Stimulated activated naive CD8-positive, alpha-beta T cell treated with anti-CD3 and anti-CD28 coated beads, Interleukin-15, Interleukin-2, amounts not matched to agents 100 ng/mL and 50 ng/mL, for 24 hours (primary cell): ENCODE measurements around the gene CERT1.
"Not testable (repeated sequence)": the region's sequence is repeated elsewhere in the genome, so short reads cannot be mapped to it uniquely, and the experiment has no call there.

ENCODE experiments used
- H3K27ac Mint-ChIP-seq: one replicate; pipeline ENCODE4 v1.8.0; 2021; ENCODE audit warnings: mild to moderate bottlenecking, mixed read lengths
- H3K27me3 Mint-ChIP-seq: one replicate; pipeline ENCODE4 v1.8.0; 2021; ENCODE audit warnings: mixed read lengths
- H3K36me3 Mint-ChIP-seq: one replicate; pipeline ENCODE4 v1.8.0; 2021; ENCODE audit warnings: low read depth, mixed read lengths
- H3K4me1 Mint-ChIP-seq: one replicate; pipeline ENCODE4 v1.8.0; 2021; ENCODE audit warnings: low read depth, mixed read lengths
- H3K4me3 Mint-ChIP-seq: one replicate; pipeline ENCODE4 v1.8.0; 2021; ENCODE audit warnings: mild to moderate bottlenecking, mixed read lengths
- H3K9me3 Mint-ChIP-seq: one replicate; pipeline ENCODE4 v1.8.0; 2021; ENCODE audit warnings: mixed read lengths

CERT1 gene

GRCh38 chr5:75533716-75534115, 22.3 kb upstream of the CERT1 start:
- not testable (repeated sequence) for H3K4me3 Mint-ChIP-seq

GRCh38 chr5:75532190-75532589, 20.8 kb upstream of the CERT1 start:
- peak overlapping the region; percentile 45 for H3K27ac Mint-ChIP-seq
- peaks cover 55% of the 10 kb centered on the region for H3K36me3 Mint-ChIP-seq

More at GRCh38 chr5:75533716-75534115, 22.3 kb upstream of the CERT1 start:
- peaks cover 55% of the 10 kb centered on the region for H3K36me3 Mint-ChIP-seq
- peaks cover 24% of the 10 kb centered on the region for H3K9me3 Mint-ChIP-seq
- not testable (repeated sequence) for H3K27ac Mint-ChIP-seq, H3K27me3 Mint-ChIP-seq
- H3K4me1 Mint-ChIP-seq = peaks cover 34% of the 10 kb centered on the region

DNA sequence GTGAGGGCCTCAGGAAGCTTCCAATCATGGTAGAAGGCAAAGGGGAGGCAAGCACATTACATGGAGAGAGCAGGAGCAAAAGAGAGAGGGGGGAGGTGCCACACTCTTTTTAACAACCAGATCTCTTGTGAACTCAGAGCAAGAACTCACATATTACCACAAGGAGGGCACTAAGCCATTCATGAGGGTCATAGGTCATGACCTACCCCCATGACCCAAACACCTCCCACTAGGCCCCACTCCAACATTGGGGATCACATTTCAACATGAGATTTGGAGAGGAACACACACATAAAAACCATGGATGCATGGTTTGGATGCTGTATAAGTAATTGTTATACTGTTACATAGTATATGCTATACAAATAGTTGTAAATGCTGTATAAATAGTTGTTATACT, 17.8 kb upstream of the CERT1 start:
- no peak overlapping the region for H3K27ac Mint-ChIP-seq

More at GRCh38 chr5:75532190-75532589, 20.8 kb upstream of the CERT1 start:
- Mint-ChIP-seq H3K9me3 (peaks cover 24% of the 10 kb centered on the region), H3K27me3 (no peaks in the 10 kb centered on the region), H3K4me3 (no peak overlapping the region), H3K4me1 (peaks cover 31% of the 10 kb centered on the region)

GRCh38 chr5:75526070-75526469, 14.6 kb upstream of the CERT1 start:
- peaks cover 60% of the 10 kb centered on the region for H3K4me1 Mint-ChIP-seq
- no peaks in the 10 kb centered on the region for H3K27me3 Mint-ChIP-seq
- H3K9me3 Mint-ChIP-seq = peaks cover 10% of the 10 kb centered on the region
- peak overlapping the region; percentile 38 for H3K4me3 Mint-ChIP-seq
- H3K27ac Mint-ChIP-seq = peak overlapping the region; percentile 64
- peaks cover 30% of the 10 kb centered on the region for H3K36me3 Mint-ChIP-seq

More for the DNA sequence above, 17.8 kb upstream of the CERT1 start:
- Mint-ChIP-seq H3K4me3 (no peak overlapping the region), H3K27me3 (no peaks in the 10 kb centered on the region), H3K4me1 (peaks cover 40% of the 10 kb centered on the region), H3K9me3 (peaks cover 10% of the 10 kb centered on the region), H3K36me3 (peaks cover 34% of the 10 kb centered on the region)

GRCh38 chr5:75525344-75525743, 13.9 kb upstream of the CERT1 start:
- Mint-ChIP-seq H3K36me3 (peaks cover 38% of the 10 kb centered on the region), H3K4me3 (no peak overlapping the region), H3K4me1 (peaks cover 66% of the 10 kb centered on the region), H3K27me3 (no peaks in the 10 kb centered on the region), H3K27ac (peak overlapping the region; percentile 64), H3K9me3 (peaks cover 13% of the 10 kb centered on the region)

DNA sequence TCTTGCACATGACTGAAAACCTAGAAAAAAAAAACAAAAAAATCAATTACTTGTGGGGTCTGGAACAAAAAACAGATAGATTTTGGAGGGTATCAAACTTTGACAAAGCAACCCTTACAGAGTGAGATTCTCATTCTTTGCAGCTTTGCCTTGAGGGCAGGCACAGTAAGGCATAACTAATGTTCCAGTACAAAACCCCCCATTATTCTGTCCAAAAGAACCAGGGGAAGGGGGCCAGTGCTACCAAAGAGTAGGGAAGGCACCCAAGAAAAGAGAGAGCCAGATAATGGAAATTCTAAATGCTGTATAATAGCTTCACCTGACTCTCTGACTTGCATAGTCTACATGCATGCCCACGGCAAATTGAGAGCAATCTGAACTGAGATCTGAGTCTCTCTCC, 13.2 kb upstream of the CERT1 start:
- H3K36me3 Mint-ChIP-seq = peaks cover 41% of the 10 kb centered on the region
- H3K4me3 Mint-ChIP-seq = no peak overlapping the region
- peaks cover 13% of the 10 kb centered on the region for H3K9me3 Mint-ChIP-seq
- peak overlapping the region; percentile 64 for H3K27ac Mint-ChIP-seq
- no peaks in the 10 kb centered on the region for H3K27me3 Mint-ChIP-seq
- H3K4me1 Mint-ChIP-seq = peaks cover 66% of the 10 kb centered on the region

DNA sequence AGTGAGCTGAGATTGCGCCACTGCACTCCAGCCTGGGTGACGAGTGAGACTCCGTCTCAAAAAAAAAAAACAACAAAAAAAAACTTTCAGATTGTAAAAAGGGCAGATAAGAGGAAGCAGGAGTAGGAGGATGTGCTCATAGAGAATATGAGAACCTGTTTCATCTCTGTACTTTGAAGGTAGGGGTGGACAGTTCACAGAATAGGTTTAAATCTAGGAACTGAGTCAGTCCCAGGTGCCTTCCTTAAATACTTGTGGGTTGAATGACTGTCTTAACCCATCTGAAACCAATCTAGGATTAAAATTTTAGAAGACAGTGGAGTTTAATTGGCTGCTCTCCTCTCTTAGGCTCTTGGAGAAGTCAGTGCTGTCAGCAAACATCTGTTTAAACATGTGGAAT, 12.6 kb upstream of the CERT1 start:
- H3K36me3 Mint-ChIP-seq = peaks cover 44% of the 10 kb centered on the region
- no peaks in the 10 kb centered on the region for H3K27me3 Mint-ChIP-seq
- H3K4me3 Mint-ChIP-seq = peak overlapping the region; percentile 56
- peak overlapping the region; percentile 64 for H3K27ac Mint-ChIP-seq
- H3K4me1 Mint-ChIP-seq = peaks cover 69% of the 10 kb centered on the region
- H3K9me3 Mint-ChIP-seq = peaks cover 13% of the 10 kb centered on the region

- H3K27me3 Mint-ChIP-seq = no peaks in the 10 kb centered on the region
- H3K9me3 Mint-ChIP-seq = peaks cover 13% of the 10 kb centered on the region
- peaks cover 41% of the 10 kb centered on the region for H3K36me3 Mint-ChIP-seq
- peak overlapping the region; percentile 56 for H3K4me3 Mint-ChIP-seq
- H3K27ac Mint-ChIP-seq = peak overlapping the region; percentile 64
- H3K4me1 Mint-ChIP-seq = peaks cover 75% of the 10 kb centered on the region
These were observed 11.8 kb upstream of the CERT1 start for GRCh38 chr5:75523275-75523674.

GRCh38 chr5:75522542-75522941, 11.1 kb upstream of the CERT1 start:
- Mint-ChIP-seq H3K27me3 (no peaks in the 10 kb centered on the region), H3K9me3 (peaks cover 13% of the 10 kb centered on the region), H3K4me3 (no peak overlapping the region), H3K27ac (peak overlapping the region; percentile 95), H3K36me3 (peaks cover 47% of the 10 kb centered on the region), H3K4me1 (peaks cover 82% of the 10 kb centered on the region)

- Mint-ChIP-seq H3K27ac (peak overlapping the region; percentile 95), H3K4me3 (peak overlapping the region; percentile 30), H3K9me3 (peaks cover 13% of the 10 kb centered on the region), H3K4me1 (peaks cover 87% of the 10 kb centered on the region), H3K27me3 (no peaks in the 10 kb centered on the region), H3K36me3 (peaks cover 49% of the 10 kb centered on the region)
These were observed 10.6 kb upstream of the CERT1 start for GRCh38 chr5:75522025-75522424.

- H3K9me3 Mint-ChIP-seq = peaks cover 13% of the 10 kb centered on the region
- H3K36me3 Mint-ChIP-seq = peaks cover 53% of the 10 kb centered on the region
- H3K4me3 Mint-ChIP-seq = no peak overlapping the region
- peaks cover 88% of the 10 kb centered on the region for H3K4me1 Mint-ChIP-seq
- H3K27ac Mint-ChIP-seq = peak overlapping the region; percentile 95
- H3K27me3 Mint-ChIP-seq = no peaks in the 10 kb centered on the region
These were observed 9.8 kb upstream of the CERT1 start for GRCh38 chr5:75521195-75521594.

DNA sequence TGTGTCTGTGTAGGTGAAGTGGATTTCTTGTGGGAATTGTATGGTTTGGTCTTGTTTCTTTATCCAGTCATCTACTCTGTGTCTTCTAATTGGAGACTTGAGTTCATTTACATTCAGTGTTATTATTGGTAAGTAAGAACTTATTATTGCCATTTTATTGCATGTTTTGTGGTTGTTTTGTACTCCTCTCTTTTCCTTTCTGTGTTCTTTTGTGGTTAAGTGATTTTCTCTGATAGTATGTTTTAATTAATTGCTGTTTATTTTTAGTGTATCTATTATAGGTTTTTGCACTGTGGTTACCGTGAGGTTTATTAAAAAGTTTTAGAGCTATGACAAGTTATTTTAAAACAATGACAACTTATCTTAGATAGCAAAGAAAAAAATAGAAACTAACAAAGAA, 8.3 kb upstream of the CERT1 start:
- H3K4me1 Mint-ChIP-seq = peaks cover 84% of the 10 kb centered on the region
- H3K9me3 Mint-ChIP-seq = peaks cover 13% of the 10 kb centered on the region
- peaks cover 53% of the 10 kb centered on the region for H3K36me3 Mint-ChIP-seq
- peak overlapping the region; percentile 38 for H3K27ac Mint-ChIP-seq
- no peaks in the 10 kb centered on the region for H3K27me3 Mint-ChIP-seq
- no peak overlapping the region for H3K4me3 Mint-ChIP-seq

DNA sequence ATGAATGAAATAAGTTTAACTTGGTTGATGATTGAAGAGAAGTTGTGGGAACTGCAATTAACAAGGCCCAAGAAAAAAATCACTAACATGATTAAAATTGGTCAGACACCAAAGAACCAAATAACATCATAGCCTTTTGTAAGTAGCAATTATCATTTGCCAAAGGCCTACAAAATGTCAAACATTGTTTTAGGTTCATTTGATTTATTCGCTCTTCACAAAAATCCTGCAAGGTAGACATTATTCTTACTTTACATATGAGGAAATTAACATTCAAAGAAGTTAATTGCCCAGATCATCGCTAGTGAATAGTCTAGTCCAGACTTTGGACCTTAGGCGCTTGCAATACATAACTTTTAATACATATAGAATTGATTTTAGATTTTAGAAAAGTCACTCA, 2.9 kb upstream of the CERT1 start:
- Mint-ChIP-seq H3K27me3 (no peaks in the 10 kb centered on the region), H3K4me3 (peak overlapping the region; percentile 93), H3K36me3 (peaks cover 29% of the 10 kb centered on the region), H3K27ac (no peak overlapping the region), H3K9me3 (no peaks in the 10 kb centered on the region), H3K4me1 (peaks cover 73% of the 10 kb centered on the region)

GRCh38 chr5:75513841-75514240, 2.4 kb upstream of the CERT1 start:
- Mint-ChIP-seq H3K27me3 (no peaks in the 10 kb centered on the region), H3K27ac (no peak overlapping the region), H3K36me3 (peaks cover 26% of the 10 kb centered on the region), H3K9me3 (no peaks in the 10 kb centered on the region), H3K4me1 (peaks cover 71% of the 10 kb centered on the region), H3K4me3 (peak overlapping the region; percentile 93)

DNA sequence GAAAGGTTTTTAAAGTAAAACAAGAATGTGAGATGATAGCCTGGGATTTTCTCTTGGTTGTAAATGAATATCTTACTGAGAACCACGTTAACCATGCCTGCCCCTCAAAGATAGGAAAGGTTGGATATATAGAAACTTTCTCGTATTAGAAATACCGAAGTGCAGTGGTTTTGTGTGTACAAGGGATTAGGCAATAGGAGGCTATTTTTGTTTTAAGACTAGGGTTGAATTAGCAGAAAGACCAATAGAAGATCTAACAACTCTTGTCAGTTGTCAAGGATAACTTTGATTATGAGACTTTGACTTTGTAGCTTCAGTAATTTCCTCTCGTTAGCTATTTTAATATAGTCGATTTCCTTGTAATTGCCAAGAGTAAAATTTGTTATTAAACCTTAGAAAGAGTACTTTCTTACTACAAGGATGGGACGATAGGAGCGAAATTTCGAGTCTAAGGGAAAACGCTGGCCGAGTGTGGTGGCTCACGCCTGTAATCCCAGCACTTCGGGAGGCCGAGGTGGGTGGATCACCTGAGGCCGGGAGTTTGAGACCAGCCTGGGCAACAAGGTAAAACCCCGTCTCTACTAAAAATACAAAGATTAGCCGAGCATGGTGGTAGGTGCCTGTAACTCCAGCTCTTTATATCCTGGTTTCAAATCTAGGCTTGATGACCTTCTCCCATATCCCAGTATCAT, 1.1 kb upstream of the CERT1 start:
- peak overlapping the region; percentile 94 for H3K27ac Mint-ChIP-seq
- peaks cover 25% of the 10 kb centered on the region for H3K36me3 Mint-ChIP-seq
- H3K9me3 Mint-ChIP-seq = no peaks in the 10 kb centered on the region
- peak overlapping the region; percentile 93 for H3K4me3 Mint-ChIP-seq
- H3K4me1 Mint-ChIP-seq = peaks cover 69% of the 10 kb centered on the region
- H3K27me3 Mint-ChIP-seq = no peaks in the 10 kb centered on the region
